Stimulated activated naive CD4-positive, alpha-beta T cell (primary cell): ENCODE measurements around the gene TTBK2.
A peak's percentile ranks its signal among the peaks of the same experiment; 100 is the strongest.

ENCODE experiments used
- DNase-seq, 6 experiments: peaks; one replicate each; lab custom pipeline; 2025; lab: John Stamatoyannopoulos, UW

TTBK2 gene

DNA sequence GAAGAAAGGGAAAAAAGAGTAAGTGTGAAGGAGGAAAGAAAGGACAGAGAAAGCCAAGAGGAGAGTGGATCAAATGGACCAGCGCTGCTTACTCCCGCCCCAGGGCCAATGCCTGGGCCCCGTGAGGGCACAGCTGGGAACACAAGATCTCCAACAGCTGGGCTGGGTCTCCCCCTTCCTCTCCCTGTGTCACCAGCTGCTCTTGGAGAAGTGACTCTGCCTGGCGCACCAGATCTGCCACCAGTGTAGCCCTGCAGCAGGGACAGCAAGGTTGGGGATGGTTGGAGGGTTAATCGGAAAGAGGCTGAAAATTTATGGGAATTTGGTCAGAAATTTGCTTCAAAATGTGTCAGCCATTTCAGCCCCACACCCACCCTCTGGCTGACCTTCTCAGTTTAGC, 192.0 kb downstream of the TTBK2 start:
- no peak for DNase-seq

DNA sequence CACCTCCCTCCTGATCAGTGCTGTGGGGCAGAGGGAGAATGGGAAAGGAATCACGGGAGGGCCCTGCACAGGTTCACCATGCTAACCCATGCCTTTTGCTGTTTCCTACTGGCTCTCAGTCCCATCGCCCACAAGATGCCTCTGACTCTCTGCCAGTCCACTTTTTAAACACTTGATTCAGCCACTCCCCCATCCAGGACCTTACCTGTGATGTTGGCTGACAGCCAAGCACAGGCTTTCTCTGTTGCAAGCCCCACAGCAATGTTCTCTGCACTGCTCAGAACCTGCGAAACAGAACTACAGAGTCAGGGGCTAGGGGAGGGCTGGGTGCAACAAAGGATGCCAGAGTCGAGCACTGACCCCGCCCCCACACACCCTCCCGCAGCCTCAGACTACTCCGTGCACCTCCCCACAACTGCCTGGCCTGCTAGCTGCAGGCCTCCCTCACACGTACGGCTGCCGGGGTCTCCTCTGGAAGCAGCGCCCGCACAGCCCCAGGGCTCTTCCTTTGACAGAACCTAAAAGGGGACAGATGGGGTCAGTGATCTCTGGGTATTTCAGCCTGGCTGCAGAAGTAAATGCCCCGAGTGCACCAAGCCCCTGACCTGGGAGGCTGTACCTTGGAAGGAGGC, 192.7 kb downstream of the TTBK2 start:
- DNase-seq, result no peak

DNA sequence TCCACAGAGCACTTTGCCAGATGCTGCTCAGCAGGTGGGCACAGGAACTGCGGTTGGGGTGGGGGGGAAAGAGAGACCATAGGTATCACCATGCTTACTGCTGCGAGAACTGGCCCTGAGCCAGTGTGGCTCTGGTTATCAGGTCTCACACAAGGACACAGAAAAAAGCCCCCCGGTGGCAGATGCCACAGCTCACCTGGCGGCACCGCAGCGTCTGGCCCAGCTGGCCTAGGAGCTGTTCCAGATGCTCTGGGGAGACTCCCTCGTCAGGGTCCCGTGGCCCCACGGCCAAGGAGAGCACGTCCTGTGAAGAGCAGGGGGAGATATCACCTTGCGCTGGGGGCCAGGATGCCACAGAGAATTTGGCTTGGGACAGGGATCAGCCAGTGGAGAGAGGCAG, 194.5 kb downstream of the TTBK2 start:
- DNase-seq, result no peak

DNA sequence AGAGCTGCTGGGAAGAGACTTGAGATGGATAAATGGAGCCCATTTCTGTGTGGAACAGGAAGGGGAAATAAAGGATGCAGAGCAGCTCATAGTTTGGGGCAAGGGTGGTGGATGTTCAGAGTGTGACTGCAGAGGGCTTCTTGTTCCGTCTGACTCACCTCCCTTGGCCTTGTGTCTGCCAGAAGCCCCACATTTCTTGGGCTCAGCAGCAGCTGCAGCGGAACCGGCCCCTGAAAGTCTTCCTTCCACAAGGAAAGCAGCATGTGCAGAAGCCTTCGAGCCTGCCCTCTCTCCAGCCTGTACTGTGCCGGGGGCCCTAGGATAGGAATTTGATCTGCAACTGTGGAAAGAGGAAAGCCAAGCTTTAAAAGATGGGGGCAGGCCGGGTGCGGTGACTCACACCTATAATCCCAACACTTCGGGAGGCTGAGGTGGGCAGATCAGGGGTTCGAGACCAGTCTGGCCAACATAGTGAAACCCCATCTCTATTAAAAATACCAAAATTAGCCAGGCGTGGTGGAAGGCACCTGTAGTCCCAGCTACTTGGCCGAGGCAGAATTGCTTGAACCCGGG, 195.2 kb downstream of the TTBK2 start:
- no peak for DNase-seq

DNA sequence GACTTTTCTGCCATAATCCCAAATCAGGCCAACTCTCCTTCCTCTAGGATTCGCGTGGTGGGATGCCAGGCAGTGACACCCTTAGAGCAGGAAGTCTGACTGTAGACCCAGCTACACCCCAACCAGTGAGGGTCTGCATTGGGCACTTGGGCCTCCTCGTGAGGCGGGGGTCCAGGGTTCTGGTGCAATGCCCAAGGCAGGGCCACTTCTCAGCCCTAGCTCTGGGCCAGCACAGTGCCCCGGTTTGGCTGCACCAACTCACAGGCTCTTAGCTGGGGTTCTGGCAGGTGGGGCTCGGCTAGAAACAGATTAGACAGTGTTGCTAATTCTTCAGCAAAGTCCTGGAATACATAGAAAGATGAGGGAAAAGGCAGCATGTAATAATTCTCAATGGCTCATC, 196.3 kb downstream of the TTBK2 start:
- DNase-seq, result no peak

DNA sequence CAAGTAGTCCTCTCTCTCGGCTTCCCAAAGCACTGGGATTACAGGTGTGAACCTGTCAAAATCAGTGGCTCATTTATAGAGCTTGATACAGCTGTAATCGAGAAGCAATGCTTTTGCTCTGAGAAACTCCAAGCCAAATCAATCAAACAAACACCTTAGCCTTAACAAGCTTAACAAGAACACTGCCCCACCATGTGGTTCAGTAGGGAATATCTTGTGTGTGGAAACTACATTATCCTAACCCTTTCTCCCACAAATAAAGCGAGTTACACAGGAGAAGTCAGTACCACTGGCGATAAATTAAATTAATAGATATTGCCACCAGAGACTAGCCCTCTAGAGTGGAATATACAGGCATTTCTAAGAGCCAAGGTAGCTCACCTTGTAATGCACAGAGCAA, 197.5 kb downstream of the TTBK2 start:
- no peak for DNase-seq

DNA sequence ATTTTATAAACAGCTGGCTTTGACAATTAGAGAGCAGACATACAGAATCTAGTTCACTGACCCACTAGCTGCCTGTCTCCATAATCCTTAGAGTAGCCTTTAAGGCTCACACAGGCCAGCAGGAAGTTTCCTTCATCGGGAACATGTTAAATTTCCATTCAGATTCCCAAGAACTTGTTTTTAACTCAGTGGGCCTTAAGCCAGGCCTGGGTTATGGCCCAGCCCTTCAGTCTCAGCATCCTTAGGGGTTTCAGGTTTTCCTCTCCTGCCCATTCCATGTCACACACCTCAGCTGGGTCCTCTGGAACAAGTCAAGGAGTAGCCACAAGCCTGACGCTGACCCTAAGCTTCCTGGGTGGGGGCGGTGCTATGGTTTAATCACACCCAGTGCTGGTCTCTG, 198.7 kb downstream of the TTBK2 start:
- no peak for DNase-seq

DNA sequence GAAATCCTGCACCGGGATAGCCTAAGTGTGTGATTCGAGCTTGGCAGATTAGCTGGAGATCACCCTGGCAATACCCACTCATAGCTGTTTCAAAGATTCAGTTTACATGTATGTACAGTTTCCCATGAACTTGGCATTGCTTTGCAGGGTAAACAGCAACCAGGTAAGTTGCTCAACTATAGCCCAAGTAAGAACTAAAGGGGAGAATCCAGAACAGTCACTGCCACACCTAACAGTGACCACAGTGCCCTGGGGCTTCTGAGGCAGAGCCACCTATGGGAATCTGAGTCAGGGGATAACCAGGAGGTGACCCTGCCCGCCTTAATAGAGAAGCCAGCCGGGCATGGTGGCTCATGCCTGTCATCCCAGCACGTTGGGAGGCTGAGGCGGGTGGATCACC, 199.6 kb downstream of the TTBK2 start:
- DNase-seq, result no peak

DNA sequence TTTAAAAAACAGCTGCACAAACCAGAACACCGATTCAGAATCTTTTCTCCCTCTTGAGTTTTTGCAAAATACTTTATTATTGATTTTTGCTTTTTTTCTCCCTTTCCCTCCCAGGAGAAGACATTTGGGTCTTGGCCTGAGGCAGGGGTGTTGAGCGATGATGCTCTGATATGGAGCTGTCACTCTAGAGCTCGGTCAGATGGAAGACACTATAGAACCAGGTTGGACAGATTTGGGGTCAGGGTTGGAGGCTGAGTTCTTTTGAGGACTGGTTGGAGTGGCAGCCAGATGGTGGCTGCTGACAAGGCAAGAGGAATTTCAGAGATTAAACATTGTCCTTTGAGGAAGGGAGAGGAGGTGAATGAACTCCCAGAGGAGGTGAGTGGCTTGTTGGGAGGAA, 200.5 kb downstream of the TTBK2 start:
- DNase-seq, result no peak

DNA sequence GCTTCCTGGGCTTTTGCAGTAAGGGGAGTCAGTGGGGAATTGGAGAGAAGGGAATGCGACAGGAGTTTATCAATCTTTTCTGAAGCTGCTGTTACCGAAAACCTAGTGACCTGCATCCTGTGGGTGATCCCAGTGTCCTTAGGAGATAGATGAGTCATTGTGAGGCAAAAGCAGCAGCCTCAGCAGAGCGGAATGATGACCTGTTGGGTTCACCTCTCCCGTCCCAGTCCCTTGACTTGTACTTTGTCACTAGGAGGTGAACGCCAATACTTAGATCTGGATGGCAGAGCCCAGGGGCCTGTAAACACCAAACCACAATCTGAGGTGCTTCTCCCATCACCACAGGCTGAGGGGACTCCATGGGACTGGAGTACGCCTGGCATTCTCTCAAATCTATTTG, 201.5 kb downstream of the TTBK2 start:
- DNase-seq, result no peak

DNA sequence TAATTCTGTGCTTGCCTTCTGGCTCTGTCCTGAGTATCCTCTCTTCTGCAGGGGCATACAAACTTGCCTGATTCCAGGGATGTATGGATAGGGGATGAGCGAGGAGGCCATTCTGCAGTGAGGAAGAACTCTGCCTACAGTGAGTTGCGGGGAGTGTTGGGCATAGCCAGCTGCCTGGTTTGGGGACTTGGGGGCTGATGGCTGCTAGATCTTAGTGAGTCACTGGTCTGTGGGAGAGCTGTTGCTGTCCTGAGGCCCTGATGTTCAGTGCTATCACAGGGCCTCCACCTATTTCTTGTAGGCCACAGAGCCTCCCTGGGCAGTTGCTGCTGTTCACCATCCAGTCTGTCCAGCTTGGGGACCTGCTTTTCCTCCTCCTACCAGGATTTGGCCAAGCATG, 204.0 kb downstream of the TTBK2 start:
- no peak for DNase-seq

DNA sequence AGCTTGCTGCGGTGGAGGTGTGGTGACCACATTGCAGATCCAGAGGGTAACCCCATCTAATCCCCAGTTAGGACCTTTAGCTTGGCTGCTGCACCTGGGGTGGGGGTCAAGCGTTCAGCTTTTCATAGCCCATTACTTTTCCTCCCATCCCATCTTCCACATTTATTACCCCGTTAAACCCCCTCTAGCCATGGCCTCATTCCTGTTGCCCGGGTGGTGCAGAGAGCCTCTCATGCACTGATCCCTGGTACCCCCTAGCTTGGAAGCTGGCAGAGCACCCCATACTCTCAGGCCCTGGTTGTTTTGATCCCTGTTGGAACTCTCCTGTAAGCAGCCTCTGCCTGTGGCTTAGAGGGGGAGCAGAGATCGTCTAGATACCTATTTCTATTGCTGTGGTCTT, 204.5 kb downstream of the TTBK2 start:
- DNase-seq, result no peak

DNA sequence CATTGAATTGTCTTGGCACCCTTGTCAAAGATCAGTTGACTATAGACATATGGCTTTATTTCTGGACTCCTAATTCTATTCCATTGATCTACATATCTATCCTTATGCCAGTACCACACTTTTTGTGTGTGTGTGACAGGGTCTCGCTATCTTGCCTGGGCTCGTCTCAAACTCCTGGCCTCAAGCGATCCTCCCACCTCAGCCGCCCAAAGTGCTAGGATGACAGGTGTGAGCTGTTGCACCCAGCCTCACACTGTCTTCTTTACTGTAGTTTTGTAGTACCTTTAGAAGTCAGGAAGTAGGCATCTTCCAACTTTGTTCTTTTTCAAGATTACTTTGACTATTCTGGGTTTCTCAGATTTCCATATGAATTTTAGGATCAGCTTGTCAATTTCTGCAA, 208.0 kb downstream of the TTBK2 start:
- DNase-seq, result no peak

DNA sequence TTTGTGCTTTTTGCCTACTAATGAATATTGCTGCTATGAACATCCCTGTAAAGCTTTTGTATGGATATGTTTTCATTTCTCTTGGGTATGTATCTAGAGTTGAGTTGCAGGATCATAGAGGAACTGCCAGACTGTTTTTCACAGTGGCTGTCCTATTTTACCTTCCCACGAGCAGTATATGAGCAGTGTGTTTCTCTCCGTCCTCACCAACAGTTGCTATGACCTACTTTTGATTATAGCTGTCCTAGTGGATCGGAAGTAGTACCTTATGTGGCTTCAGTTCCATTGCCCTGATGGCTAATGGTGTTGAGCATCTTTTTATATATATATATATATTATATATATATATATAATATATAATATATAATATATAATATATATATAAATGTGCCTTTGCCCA, 208.8 kb downstream of the TTBK2 start:
- DNase-seq, result no peak

DNA sequence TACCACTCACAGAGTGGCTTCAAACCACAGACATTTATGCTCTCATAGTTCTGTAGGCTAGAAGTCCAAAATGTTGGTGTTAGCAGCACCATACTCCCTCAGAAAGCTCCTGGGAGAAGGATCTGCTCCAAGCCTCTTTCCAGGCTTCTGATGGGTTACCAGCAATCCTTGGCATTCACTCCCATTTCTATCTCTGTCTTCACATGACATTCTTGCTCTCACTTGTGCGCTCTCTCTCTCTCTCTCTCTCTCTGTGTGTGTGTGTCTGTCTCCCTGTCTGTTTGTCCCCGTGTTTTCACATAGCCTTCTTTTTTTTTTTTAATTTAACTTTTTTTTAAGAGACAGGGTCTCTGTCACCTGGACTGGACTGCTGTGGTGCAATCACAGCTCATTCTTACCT, 209.9 kb downstream of the TTBK2 start:
- DNase-seq, result no peak

DNA sequence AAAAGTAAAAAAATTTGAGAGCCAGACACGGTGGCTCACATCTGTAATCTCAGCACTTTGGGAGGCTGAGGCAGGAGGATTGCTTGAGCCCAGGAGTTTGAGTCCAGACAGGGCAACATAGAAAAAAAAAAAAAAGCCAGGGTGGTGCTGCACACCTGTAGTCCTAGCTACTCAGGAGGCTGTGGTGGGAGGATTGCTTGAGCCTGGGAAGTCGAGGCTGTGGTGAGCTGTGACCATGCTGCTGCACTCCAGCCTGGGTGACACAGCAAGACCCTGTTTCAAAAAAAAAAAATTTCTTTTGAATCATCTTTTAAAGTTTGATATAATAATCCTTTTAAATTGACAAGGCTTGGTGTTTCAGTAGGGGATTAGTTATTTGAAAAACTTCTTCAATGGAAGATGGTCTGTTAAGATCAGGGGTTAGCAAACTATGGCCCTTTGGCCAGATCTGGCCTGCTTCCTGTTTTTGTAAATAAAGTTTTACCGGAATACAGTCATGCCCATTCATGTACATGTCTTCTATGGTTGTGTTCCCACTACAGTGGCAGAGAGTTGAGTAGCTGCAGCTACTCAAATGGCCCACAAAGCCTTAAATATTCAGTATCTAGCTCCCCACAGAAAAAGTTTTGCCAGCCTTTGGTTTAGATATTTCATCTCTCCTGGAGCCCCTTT, 212.6 kb downstream of the TTBK2 start:
- DNase-seq, result no peak

DNA sequence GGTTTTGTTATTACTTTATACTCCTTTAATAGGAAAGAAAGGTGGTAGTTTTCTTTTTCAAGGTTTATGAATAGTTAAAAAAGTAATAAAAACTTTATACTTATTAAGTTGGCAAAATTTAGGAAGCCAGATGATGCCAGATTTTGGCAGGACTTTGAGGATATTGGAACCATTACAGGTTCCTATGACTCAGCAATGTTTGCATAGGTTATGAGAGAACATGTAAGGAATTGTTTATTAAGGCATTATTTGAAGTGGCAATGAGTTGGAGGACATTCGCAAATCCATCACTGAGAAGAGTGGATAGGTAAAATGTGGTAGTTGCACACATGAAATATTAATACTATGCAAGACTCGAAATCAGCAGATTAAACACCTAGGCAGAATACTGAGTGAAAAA, 213.5 kb downstream of the TTBK2 start:
- DNase-seq, result no peak

DNA sequence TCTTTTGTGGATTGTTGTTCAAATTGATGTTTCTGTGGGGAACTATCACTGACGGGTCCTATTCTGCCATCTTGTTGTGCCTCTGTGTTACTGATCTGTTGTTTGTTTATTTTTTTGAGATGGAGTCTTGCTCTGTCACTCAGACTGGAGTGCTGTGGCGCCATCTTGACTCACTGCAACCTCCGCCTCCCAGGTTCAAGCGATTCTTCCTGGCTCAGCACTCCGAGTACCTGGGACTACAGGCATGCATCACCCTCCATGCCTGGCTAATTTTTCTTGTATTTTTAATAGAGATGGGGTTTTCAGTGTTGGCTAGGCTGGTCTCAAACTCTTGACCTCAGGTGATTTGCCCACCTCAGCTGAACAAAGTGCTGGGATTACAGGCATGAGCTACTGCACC, 215.2 kb downstream of the TTBK2 start:
- DNase-seq, result no peak

DNA sequence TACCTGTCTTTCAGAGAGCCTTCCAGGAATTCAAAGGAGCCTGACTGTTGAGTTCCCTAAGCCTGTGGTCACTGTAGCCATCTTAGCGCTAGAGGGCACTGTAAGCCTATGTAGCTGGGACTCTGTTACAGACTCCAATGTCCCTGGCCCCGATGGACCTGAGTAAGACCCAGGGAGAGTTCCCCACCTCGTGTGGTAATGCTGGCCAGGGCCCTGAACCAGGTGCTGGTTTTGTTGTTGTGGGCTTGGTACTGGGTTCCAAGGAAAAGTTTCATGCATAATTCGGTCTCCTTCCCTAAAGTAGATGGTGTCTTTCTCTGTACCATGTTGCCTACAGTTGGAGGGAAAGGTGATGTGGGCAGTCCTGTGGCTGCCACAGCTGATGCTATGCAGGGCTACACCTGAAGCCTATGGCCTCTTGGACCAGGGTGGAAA, 216.1 kb downstream of the TTBK2 start:
- DNase-seq, result peak; percentile 15 to 55 (median 40)

DNA sequence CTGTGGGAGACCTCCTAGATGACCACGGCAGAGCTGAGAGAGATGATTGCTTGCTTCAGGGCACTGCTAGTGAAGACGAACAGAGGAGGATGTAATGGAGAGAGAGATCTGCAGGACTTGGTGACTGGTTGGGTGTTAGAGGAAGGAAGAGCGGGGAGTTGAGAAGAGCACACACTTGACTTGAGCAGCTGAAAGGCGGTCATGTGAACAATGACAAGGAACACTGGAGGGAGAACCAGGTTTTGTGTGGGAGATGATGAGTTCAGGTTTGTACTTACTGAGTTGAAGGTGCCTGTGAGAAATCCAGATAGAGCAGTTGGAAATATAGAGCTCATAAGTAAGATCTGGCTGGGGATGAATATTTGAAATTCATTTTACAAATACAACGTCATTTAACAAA, 224.0 kb downstream of the TTBK2 start:
- DNase-seq, result no peak

DNA sequence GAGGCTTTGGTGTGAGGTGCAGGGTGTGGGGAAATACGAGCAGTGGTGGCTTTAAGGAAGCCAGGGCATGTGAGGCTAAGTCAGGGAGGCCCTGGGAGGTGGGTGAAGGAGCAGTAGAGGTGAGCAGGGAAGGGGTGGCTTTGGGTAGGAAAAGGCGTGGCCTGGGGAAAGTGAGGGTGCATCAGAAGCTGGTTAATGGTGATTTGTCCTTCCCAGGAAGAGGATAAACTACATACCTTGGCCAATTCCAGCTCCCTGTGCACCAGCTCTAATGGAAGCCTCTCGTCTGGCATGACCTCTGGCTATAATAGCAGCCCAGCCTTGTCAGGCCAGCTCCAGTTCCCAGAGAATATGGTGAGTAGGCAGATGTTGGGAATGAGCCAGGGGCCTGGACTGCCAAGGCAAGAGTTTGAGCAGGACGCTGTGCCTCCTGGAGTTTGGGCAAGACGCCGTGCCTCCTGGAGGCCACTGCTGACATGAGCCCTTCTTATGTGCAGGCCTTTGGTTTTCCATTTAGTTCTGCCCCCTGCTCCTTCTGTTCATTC, 225.0 kb downstream of the TTBK2 start:
- DNase-seq, result no peak

DNA sequence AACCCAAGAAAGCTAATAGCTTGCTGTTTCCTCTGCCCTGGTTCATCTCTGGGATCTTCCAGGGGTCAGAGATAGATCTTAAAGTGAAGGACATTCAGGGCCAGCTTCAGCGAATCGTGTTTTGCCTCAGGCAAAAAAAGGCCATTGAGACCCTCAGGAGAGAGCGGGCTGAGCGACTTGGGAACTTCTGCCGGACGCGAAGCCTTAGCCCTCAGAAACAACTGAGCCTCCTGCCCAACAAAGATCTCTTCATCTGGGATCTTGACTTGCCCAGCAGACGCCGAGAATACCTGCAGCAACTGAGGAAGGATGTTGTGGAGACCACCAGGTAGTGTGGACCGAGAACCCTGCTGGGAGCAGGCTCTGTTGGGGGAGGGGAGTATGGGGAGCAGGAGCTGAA, 226.2 kb downstream of the TTBK2 start:
- no peak for DNase-seq

DNA sequence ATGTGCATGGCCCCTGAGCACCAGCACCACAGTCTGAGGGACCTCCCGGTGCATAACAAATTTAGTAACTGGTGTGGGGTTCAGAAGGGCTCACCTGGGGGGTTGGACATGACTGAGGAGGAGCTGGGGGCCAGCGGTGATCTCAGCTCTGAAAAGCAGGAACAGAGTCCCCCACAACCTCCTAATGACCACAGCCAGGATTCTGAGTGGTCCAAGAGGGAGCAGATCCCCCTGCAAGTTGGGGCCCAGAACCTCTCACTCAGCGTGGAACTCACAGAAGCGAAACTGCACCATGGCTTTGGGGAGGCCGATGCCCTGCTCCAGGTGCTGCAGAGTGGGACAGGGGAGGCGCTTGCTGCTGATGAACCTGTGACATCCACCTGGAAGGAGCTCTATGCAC, 226.6 kb downstream of the TTBK2 start:
- no peak for DNase-seq

DNA sequence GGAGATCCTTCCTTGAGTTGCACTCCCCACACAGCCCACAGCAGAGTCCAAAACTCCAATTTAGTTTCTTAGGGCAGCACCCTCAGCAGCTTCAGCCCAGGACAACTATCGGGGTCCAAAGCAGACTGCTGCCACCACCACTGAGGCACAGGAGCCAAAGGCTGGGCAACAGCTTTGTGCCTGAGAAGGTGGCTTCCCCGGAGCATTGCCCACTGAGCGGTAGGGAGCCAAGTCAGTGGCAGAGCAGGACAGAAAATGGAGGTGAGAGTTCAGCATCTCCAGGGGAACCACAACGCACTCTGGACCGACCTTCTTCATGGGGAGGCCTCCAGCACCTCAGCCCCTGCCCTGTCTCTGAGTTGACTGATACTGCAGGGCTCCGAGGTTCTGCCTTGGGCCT, 227.1 kb downstream of the TTBK2 start:
- no peak for DNase-seq
